Fibroblast of the aortic adventitia (primary cell): Measurements from ENCODE around the gene MAGI2. TPM values are rescaled to one million over a fixed set of nuclear protein-coding genes. Genes with fewer than 3 reads are reported as not detected.

Source experiments
- DNase-seq: peaks from one replicate; pipeline ENCODE4 v3.0.0-alpha.2; 2010; ENCODE audit warnings: low read depth
- H3K4me3 ChIP-seq: 2 replicates; pipeline ENCODE4 v1.5.1; 2011; ENCODE audit warnings: low read depth, mild to moderate bottlenecking, control low read depth, low read length, moderate library complexity
- CTCF ChIP-seq: IDR thresholded peaks from 2 replicates; pipeline ENCODE4 v1.5.1; 2011; ENCODE audit warnings: mild to moderate bottlenecking, low read length, control low read depth, inconsistent platforms; ENCODE audit not compliant: insufficient read depth
- total RNA-seq: library from RNA; depleted of rRNA; stranded (reverse); fragments of >200 nt; gene quantifications from 2 replicates; pipeline ENCODE4 v1.2.3, GENCODE V29; 2012; ENCODE audit warnings: low replicate concordance

Gene MAGI2
- total RNA-seq, 1 donor = 25.5 TPM

DNA sequence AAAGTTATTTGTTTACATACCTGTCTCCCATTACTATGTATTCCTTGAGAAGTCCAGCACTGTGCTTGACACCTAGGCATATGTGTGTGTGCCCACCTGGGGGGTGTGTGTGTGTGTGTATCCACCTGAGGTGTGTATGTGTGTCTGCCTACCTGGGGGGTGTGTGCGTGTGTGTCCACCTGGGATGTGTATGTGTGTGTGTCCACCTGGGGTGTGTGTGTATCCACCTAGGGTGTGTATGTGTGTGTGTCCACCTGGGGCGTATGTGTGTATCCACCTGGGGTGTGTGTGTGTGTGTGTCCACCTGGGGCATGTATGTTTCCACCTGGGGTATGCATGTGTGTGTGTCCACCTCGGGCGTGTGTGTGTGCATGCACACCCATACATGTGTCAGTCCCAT lies 1051.4 kb downstream of the MAGI2 start:
- TF ChIP-seq CTCF = no peak
- no peak for DNase-seq
- H3K4me3 ChIP-seq = no peak overlapping the region

GRCh38 chr7:78400038-78400437 lies 1053.4 kb downstream of the MAGI2 start:
- no peak for DNase-seq
- TF ChIP-seq CTCF = no peak

DNA sequence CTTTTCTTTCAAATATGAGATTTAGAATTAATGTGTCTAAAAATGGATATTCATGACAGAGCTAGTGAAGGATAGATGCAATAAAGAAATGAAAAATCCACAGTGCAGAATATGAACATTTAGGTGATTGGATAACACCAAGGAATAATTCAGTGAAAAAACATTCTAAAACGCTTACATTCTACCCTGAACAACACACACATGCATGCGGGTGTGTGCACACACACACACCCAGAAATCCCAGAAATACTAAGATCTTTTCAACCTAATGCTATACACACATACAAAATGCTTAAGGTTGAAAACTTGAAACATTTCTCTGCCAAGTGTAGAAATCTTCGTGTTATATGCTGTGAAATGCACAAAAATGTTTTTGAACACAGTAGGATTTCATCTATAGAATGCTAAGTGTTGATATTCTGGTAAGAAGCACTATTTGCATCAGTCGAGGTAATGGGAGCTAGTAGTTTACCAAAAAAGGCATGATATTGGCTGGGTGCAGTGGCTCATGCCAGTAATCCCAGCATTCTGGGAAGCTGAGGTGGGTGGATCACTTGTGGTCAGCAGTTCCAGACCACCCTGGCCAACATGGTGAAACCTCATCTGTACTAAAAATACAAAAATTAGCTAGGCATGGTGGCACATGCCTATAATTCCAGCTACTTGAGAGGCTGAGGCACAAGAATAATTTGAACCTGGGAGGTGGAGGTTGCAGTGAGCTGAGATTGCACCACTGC lies 1054.3 kb downstream of the MAGI2 start:
- TF ChIP-seq CTCF = no peak
- DNase-seq = no peak
- no peak overlapping the region for H3K4me3 ChIP-seq

More at GRCh38 chr7:78400038-78400437, 1053.4 kb downstream of the MAGI2 start:
- H3K4me3 ChIP-seq = no peak overlapping the region

GRCh38 chr7:78398576-78398975 lies 1054.9 kb downstream of the MAGI2 start:
- no peak for TF ChIP-seq CTCF
- DNase-seq = no peak
- no peak overlapping the region for H3K4me3 ChIP-seq

- no peak for DNase-seq
- no peak overlapping the region for H3K4me3 ChIP-seq
- TF ChIP-seq CTCF = no peak
Measured at GRCh38 chr7:78398081-78398480, 1055.4 kb downstream of the MAGI2 start.

GRCh38 chr7:78396210-78396609 lies 1057.3 kb downstream of the MAGI2 start:
- no peak for DNase-seq
- H3K4me3 ChIP-seq = no peak overlapping the region
- TF ChIP-seq CTCF = no peak

GRCh38 chr7:78395298-78396036 lies 1058.0 kb downstream of the MAGI2 start:
- no peak for DNase-seq
- no peak overlapping the region for H3K4me3 ChIP-seq
- no peak for TF ChIP-seq CTCF
